WTC11 (cell line): ENCODE results near the gene SIT1. TPM values are rescaled to one million over a fixed set of nuclear protein-coding genes. Genes with fewer than 3 reads are reported as not detected.
A peak's percentile ranks its signal among the peaks of the same experiment; 100 is the strongest.

Experiments
- ATAC-seq: fragments of 200-7000 bp; cut with Tn5 transposase; 2 replicates; pipeline ENCODE4 v1.10.0; 2021; ENCODE audit warnings: mild to moderate bottlenecking, moderate library complexity
- CTCF ChIA-PET: fragments of 300-600 bp; sonication (Branson Sonifier 250); formaldehyde crosslinking; loops from one replicate; lab custom pipeline; 2021; ENCODE audit warnings: antibody characterized with exemption; lab: Charles Lee
- POLR2A ChIA-PET: fragments of 350-600 bp; sonication (Branson Sonifier 250); formaldehyde crosslinking; loops from one replicate; lab custom pipeline; 2021; ENCODE audit warnings: antibody characterized with exemption; lab: Charles Lee
- DNase-seq: peaks from one replicate; pipeline ENCODE4 v3.0.0; 2021; ENCODE audit warnings: low spot score
- H3K27ac Mint-ChIP-seq: 2 replicates; pipeline ENCODE4 v1.8.0; 2021; ENCODE audit warnings: mixed read lengths
- H3K27me3 Mint-ChIP-seq: 2 replicates; pipeline ENCODE4 v1.8.0; 2021; ENCODE audit warnings: low read depth, mild to moderate bottlenecking, moderate library complexity, mixed read lengths
- H3K36me3 Mint-ChIP-seq: 2 replicates; pipeline ENCODE4 v1.8.0; 2021; ENCODE audit warnings: mixed read lengths
- H3K4me1 Mint-ChIP-seq: 2 replicates; pipeline ENCODE4 v1.8.0; 2022; ENCODE audit warnings: mixed read lengths
- H3K4me3 Mint-ChIP-seq: 2 replicates; pipeline ENCODE4 v1.8.0; 2021; ENCODE audit warnings: mild to moderate bottlenecking, moderate library complexity, mixed read lengths
- H3K9me3 Mint-ChIP-seq: 2 replicates; pipeline ENCODE4 v1.8.0; 2021; ENCODE audit warnings: mixed read lengths
- ATF1 ChIP-seq: sonication (generic); formaldehyde crosslinking; IDR thresholded peaks from 2 replicates; pipeline ENCODE4 v1.8.1; 2023; ENCODE audit warnings: mild to moderate bottlenecking, moderate library complexity, missing genetic modification reagents
- CREB1 ChIP-seq: sonication (generic); formaldehyde crosslinking; IDR thresholded peaks from 2 replicates; pipeline ENCODE4 v1.8.0; 2023; ENCODE audit warnings: mild to moderate bottlenecking, missing genetic modification reagents
- CREM ChIP-seq: sonication (generic); formaldehyde crosslinking; IDR thresholded peaks from 2 replicates; pipeline ENCODE4 v1.8.1; 2022; ENCODE audit warnings: mild to moderate bottlenecking, missing genetic modification reagents, moderate library complexity
- FOXJ3 ChIP-seq: sonication (generic); formaldehyde crosslinking; IDR thresholded peaks from 2 replicates; pipeline ENCODE4 v1.9.0; 2021; ENCODE audit warnings: missing genetic modification reagents, mild to moderate bottlenecking, borderline replicate concordance
- FOXK1 ChIP-seq: sonication (generic); formaldehyde crosslinking; IDR thresholded peaks from 2 replicates; pipeline ENCODE4 v1.8.0; 2022; ENCODE audit warnings: mild to moderate bottlenecking, moderate library complexity, missing genetic modification reagents
- FOXP1 ChIP-seq: sonication (generic); formaldehyde crosslinking; IDR thresholded peaks from 2 replicates; pipeline ENCODE4 v1.8.0; 2022; ENCODE audit warnings: missing genetic modification reagents, mild to moderate bottlenecking, moderate library complexity, borderline replicate concordance
- GABPB1 ChIP-seq: sonication (generic); formaldehyde crosslinking; IDR thresholded peaks from 2 replicates; pipeline ENCODE4 v1.8.1; 2023; ENCODE audit warnings: mild to moderate bottlenecking, missing genetic modification reagents
- NFE2L1 ChIP-seq: sonication (generic); formaldehyde crosslinking; IDR thresholded peaks from 2 replicates; pipeline ENCODE4 v1.8.1; 2023; ENCODE audit warnings: missing genetic modification reagents
- RELA ChIP-seq: sonication (generic); formaldehyde crosslinking; IDR thresholded peaks from 2 replicates; pipeline ENCODE4 v1.8.1; 2022; ENCODE audit warnings: missing genetic modification reagents, mild to moderate bottlenecking, borderline replicate concordance
- SP1 ChIP-seq: sonication (generic); formaldehyde crosslinking; conservative IDR thresholded peaks from 2 replicates; pipeline ENCODE4 v1.8.1; 2022; ENCODE audit warnings: missing genetic modification reagents
- TEAD1 ChIP-seq: sonication (generic); formaldehyde crosslinking; IDR thresholded peaks from 2 replicates; pipeline ENCODE4 v1.8.0; 2022; ENCODE audit warnings: mild to moderate bottlenecking, missing genetic modification reagents
- TP53 ChIP-seq: sonication (generic); formaldehyde crosslinking; IDR thresholded peaks from 2 replicates; pipeline ENCODE4 v1.8.1; 2023; ENCODE audit warnings: mild to moderate bottlenecking, missing genetic modification reagents
- USF1 ChIP-seq: sonication (generic); formaldehyde crosslinking; IDR thresholded peaks from 2 replicates; pipeline ENCODE4 v1.8.0; 2022; ENCODE audit warnings: mild to moderate bottlenecking, missing genetic modification reagents
- ZNF138 ChIP-seq: sonication (generic); formaldehyde crosslinking; conservative IDR thresholded peaks from 2 replicates; pipeline ENCODE4 v1.8.1; 2022; ENCODE audit warnings: mild to moderate bottlenecking, moderate library complexity, missing genetic modification reagents
- ZNF532 ChIP-seq: fragments of 250-450 bp; sonication (Bioruptor Pico); IDR thresholded peaks from 2 replicates; pipeline ENCODE4 v1.9.0; 2021; ENCODE audit warnings: mild to moderate bottlenecking, borderline replicate concordance
- total RNA-seq: library from RNA; stranded (reverse); gene quantifications from 3 replicates; pipeline ENCODE4 v1.2.3, GENCODE V29; 2021
- TF ChIP-seq, protein P1 (sequence below): fragments of 250-450 bp; sonication (Bioruptor Pico); IDR thresholded peaks from 2 replicates; pipeline ENCODE4 v1.9.0; 2021; ENCODE audit warnings: mild to moderate bottlenecking
- TF ChIP-seq, protein P2 (sequence below): sonication (generic); formaldehyde crosslinking; IDR thresholded peaks from 2 replicates; pipeline ENCODE4 v1.8.1; 2022; ENCODE audit warnings: low read depth, mild to moderate bottlenecking, moderate library complexity, missing genetic modification reagents, borderline replicate concordance
- TF ChIP-seq, protein P3 (sequence below): sonication (generic); formaldehyde crosslinking; IDR thresholded peaks from 2 replicates; pipeline ENCODE4 v1.8.1; 2023; ENCODE audit warnings: mild to moderate bottlenecking, missing genetic modification reagents, moderate library complexity
- TF ChIP-seq, protein P4 (sequence below): sonication (generic); formaldehyde crosslinking; IDR thresholded peaks from 2 replicates; pipeline ENCODE4 v1.8.0; 2023; ENCODE audit warnings: mild to moderate bottlenecking, missing genetic modification reagents

The SIT1 gene
- total RNA-seq, 1 experiment from 2014 or later, result 4.1 TPM

DNA sequence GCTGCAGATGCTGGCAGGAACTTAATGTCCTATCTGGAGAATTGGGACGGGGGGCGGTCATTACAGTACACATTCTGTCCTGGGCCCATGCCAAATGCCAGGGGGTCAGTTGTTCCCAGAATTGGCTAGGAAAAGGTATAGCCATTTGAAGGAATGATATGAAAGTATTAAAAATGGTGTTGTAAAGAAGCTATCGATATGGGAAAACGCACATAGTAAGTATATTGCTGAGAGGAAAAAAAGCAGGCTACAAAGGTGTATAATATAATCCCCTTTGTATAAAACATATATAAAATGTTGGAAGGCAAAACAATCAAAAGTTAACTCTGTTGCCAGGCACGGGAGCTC, 14.7 kb upstream of the SIT1 start:
- Mint-ChIP-seq H3K27ac (peak overlapping the region; percentile 71; the same call in 1 of the 2 replicates), H3K36me3 (peaks cover 27% of the 10 kb centered on the region)
- ATAC-seq, result no peak
- CTCF ChIA-PET, result interaction anchor here (0.8 to 10.2 kb wide), 18 partner anchors 9 to 217 kb away, joined by 3 to 127 read pairs (median 12); partner anchors contain the start of genes CREB3, GBA2, RGP1 and TESK1
- no peak for TF ChIP-seq GABPB1
- TF ChIP-seq, all 79 proteins: peak for 0
- Mint-ChIP-seq H3K27me3 (no peaks in the 10 kb centered on the region; the same call in 1 of the 2 replicates), H3K4me3 (peak overlapping the region; percentile 81), H3K4me1 (peaks cover 24% of the 10 kb centered on the region), H3K9me3 (peaks cover 7% of the 10 kb centered on the region)
- DNase-seq, result no peak
- POLR2A ChIA-PET, result interaction anchor here (1.0 to 2.7 kb wide), 10 partner anchors 8 to 149 kb away, joined by 3 to 17 read pairs (median 4); partner anchors contain the start of genes CA9, HINT2 and TPM2

- ChIA-PET POLR2A (interaction anchor here (0.7 to 2.7 kb wide), 13 partner anchors 8 to 150 kb away, joined by 3 to 17 read pairs (median 4); partner anchors contain the start of genes CA9, CREB3, HINT2 and TLN1), CTCF (interaction anchor here (0.5 to 10.2 kb wide), 25 partner anchors 8 to 620 kb away, joined by 3 to 127 read pairs (median 7); partner anchors contain the start of genes CREB3, GBA2, RGP1 and SIT1)
- Mint-ChIP-seq H3K9me3 (peaks cover 7% of the 10 kb centered on the region), H3K36me3 (peaks cover 32% of the 10 kb centered on the region), H3K27ac (peak within 1 kb of the TSS; percentile 71; the same call in 1 of the 2 replicates), H3K4me3 (peak within 1 kb of the TSS; percentile 81), H3K27me3 (no peaks in the 10 kb centered on the region; the same call in 1 of the 2 replicates), H3K4me1 (peaks cover 24% of the 10 kb centered on the region)
- peak; percentile 91 for DNase-seq
- peak; percentile 97 for ATAC-seq
- TF ChIP-seq, protein P1, sequence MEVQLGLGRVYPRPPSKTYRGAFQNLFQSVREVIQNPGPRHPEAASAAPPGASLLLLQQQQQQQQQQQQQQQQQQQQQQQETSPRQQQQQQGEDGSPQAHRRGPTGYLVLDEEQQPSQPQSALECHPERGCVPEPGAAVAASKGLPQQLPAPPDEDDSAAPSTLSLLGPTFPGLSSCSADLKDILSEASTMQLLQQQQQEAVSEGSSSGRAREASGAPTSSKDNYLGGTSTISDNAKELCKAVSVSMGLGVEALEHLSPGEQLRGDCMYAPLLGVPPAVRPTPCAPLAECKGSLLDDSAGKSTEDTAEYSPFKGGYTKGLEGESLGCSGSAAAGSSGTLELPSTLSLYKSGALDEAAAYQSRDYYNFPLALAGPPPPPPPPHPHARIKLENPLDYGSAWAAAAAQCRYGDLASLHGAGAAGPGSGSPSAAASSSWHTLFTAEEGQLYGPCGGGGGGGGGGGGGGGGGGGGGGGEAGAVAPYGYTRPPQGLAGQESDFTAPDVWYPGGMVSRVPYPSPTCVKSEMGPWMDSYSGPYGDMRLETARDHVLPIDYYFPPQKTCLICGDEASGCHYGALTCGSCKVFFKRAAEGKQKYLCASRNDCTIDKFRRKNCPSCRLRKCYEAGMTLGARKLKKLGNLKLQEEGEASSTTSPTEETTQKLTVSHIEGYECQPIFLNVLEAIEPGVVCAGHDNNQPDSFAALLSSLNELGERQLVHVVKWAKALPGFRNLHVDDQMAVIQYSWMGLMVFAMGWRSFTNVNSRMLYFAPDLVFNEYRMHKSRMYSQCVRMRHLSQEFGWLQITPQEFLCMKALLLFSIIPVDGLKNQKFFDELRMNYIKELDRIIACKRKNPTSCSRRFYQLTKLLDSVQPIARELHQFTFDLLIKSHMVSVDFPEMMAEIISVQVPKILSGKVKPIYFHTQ (CRISPR knock-in tag), result no peak
- TF ChIP-seq, protein P2, sequence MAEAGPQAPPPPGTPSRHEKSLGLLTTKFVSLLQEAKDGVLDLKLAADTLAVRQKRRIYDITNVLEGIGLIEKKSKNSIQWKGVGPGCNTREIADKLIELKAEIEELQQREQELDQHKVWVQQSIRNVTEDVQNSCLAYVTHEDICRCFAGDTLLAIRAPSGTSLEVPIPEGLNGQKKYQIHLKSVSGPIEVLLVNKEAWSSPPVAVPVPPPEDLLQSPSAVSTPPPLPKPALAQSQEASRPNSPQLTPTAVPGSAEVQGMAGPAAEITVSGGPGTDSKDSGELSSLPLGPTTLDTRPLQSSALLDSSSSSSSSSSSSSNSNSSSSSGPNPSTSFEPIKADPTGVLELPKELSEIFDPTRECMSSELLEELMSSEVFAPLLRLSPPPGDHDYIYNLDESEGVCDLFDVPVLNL (CRISPR knock-in tag), result peak; percentile 97
- TF ChIP-seq FOXJ3 (CRISPR knock-in tag) (no peak), TEAD1 (CRISPR knock-in tag) (0 out of 2 replicates have a peak, but pooled peaks have one; percentile 71), ZNF532 (no peak), ATF1 (CRISPR knock-in tag) (0 out of 2 replicates have a peak, but pooled peaks have one; percentile 24), NFE2L1 (CRISPR knock-in tag) (peak; percentile 60; the same call in 1 of the 2 replicates), FOXK1 (peak; percentile 64; the same call in 1 of the 2 replicates), TP53 (CRISPR knock-in tag) (peak; percentile 69; the same call in 1 of the 2 replicates), RELA (peak; percentile 83; the same call in 1 of the 2 replicates), FOXP1 (CRISPR knock-in tag) (peak; percentile 92; the same call in 1 of the 2 replicates), CREB1 (CRISPR knock-in tag) (peak; percentile 77; the same call in 1 of the 2 replicates), ZNF138 (CRISPR knock-in tag) (peak; percentile 85; the same call in 1 of the 2 replicates), CREM (CRISPR knock-in tag) (peak; percentile 47), SP1 (CRISPR knock-in tag) (peak; percentile 79), USF1 (CRISPR knock-in tag) (no peak)
- TF ChIP-seq, protein P3, sequence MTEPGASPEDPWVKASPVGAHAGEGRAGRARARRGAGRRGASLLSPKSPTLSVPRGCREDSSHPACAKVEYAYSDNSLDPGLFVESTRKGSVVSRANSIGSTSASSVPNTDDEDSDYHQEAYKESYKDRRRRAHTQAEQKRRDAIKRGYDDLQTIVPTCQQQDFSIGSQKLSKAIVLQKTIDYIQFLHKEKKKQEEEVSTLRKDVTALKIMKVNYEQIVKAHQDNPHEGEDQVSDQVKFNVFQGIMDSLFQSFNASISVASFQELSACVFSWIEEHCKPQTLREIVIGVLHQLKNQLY (CRISPR knock-in tag), result no peak
- TF ChIP-seq, protein P4, sequence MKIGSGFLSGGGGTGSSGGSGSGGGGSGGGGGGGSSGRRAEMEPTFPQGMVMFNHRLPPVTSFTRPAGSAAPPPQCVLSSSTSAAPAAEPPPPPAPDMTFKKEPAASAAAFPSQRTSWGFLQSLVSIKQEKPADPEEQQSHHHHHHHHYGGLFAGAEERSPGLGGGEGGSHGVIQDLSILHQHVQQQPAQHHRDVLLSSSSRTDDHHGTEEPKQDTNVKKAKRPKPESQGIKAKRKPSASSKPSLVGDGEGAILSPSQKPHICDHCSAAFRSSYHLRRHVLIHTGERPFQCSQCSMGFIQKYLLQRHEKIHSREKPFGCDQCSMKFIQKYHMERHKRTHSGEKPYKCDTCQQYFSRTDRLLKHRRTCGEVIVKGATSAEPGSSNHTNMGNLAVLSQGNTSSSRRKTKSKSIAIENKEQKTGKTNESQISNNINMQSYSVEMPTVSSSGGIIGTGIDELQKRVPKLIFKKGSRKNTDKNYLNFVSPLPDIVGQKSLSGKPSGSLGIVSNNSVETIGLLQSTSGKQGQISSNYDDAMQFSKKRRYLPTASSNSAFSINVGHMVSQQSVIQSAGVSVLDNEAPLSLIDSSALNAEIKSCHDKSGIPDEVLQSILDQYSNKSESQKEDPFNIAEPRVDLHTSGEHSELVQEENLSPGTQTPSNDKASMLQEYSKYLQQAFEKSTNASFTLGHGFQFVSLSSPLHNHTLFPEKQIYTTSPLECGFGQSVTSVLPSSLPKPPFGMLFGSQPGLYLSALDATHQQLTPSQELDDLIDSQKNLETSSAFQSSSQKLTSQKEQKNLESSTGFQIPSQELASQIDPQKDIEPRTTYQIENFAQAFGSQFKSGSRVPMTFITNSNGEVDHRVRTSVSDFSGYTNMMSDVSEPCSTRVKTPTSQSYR (CRISPR knock-in tag), result peak; percentile 67; the same call in 1 of the 2 replicates
Observed at GRCh38 chr9:35664531-35665470, 14.1 kb upstream of the SIT1 start, which contains the start of gene ARHGEF39. TSS of gene ARHGEF39 (minus strand) at chr9:35665195. CDS start at chr9:35665169, 26 bp downstream.
